CD4-positive, alpha-beta T cell (primary cell): ENCODE data around the gene KRTAP4-9. TPM values are rescaled to one million over a fixed set of nuclear protein-coding genes. Genes with fewer than 3 reads are reported as not detected.
"Not testable (repeated sequence)": the region's sequence is repeated elsewhere in the genome, so short reads cannot be mapped to it uniquely, and the experiment has no call there.

Source experiments
- ATAC-seq: fragments of 200-7000 bp; cut with Tn5 transposase; one replicate; pipeline ENCODE4 v1.10.0; 2022; ENCODE audit warnings: mild to moderate bottlenecking; ENCODE audit not compliant: poor library complexity
- CTCF ChIA-PET: fragments of 350-600 bp; sonication (Branson Sonifier 250); formaldehyde crosslinking; loops from one replicate; lab custom pipeline; 2021; ENCODE audit warnings: antibody characterized with exemption, inconsistent platforms; lab: Charles Lee
- POLR2A ChIA-PET: fragments of 350-600 bp; sonication (Branson Sonifier 250); formaldehyde crosslinking; loops from one replicate; lab custom pipeline; 2021; ENCODE audit warnings: antibody characterized with exemption, inconsistent platforms; lab: Charles Lee
- DNase-seq, 14 experiments: peaks; one replicate each; pipeline ENCODE4 v3.0.0-alpha.2; 2013 to 2020; ENCODE audit warnings: mixed read lengths in 2 of 14
- H3K27ac ChIP-seq, 2 donors: one replicate each; pipeline versions ENCODE4 v1.5.1 to v1.7.0; 2013; ENCODE audit warnings: low read length in 2 of 2, low read depth in 1 of 2, mild to moderate bottlenecking in 1 of 2
- H3K27me3 ChIP-seq, 2 experiments: 1 replicate in 1 of 2; 2 replicates in 1 of 2; pipeline versions ENCODE4 v1.6.1 to v1.7.0; 2013; ENCODE audit warnings: low read length in 2 of 2, control low read depth in 1 of 2, mild to moderate bottlenecking in 1 of 2, moderate library complexity in 1 of 2; ENCODE audit not compliant: insufficient read depth in 2 of 2, control insufficient read depth in 1 of 2
- H3K36me3 ChIP-seq: one replicate; pipeline ENCODE4 v1.6.1; 2013; ENCODE audit warnings: low read length, control low read depth; ENCODE audit not compliant: insufficient read depth
- H3K4me1 ChIP-seq: one replicate; pipeline ENCODE4 v1.6.1; 2013; ENCODE audit warnings: low read length, control low read depth; ENCODE audit not compliant: insufficient read depth
- H3K4me3 ChIP-seq: one replicate; pipeline ENCODE4 v1.5.1; 2013; ENCODE audit warnings: mild to moderate bottlenecking, low read length, moderate library complexity
- H3K9me3 ChIP-seq, 2 experiments: 1 replicate in 1 of 2; 2 replicates in 1 of 2; pipeline versions ENCODE4 v1.6.1 to v1.7.0; 2013; ENCODE audit warnings: low read length in 2 of 2, mild to moderate bottlenecking in 2 of 2, control low read depth in 1 of 2, moderate library complexity in 1 of 2; ENCODE audit not compliant: control insufficient read depth in 1 of 2, insufficient read depth in 1 of 2
- H3K27ac Mint-ChIP-seq: one replicate; pipeline ENCODE4 v1.8.0; 2020; ENCODE audit warnings: mixed read lengths
- H3K27me3 Mint-ChIP-seq: one replicate; pipeline ENCODE4 v1.8.0; 2021; ENCODE audit warnings: mixed read lengths
- H3K36me3 Mint-ChIP-seq: one replicate; pipeline ENCODE4 v1.8.0; 2021; ENCODE audit warnings: low read depth, mixed read lengths
- H3K4me1 Mint-ChIP-seq: one replicate; pipeline ENCODE4 v1.8.0; 2021; ENCODE audit warnings: low read depth, mixed read lengths
- H3K4me3 Mint-ChIP-seq: one replicate; pipeline ENCODE4 v1.8.0; 2020; ENCODE audit warnings: mild to moderate bottlenecking, mixed read lengths
- H3K9me3 Mint-ChIP-seq: one replicate; pipeline ENCODE4 v1.8.0; 2020; ENCODE audit warnings: mixed read lengths
- CTCF ChIP-seq: fragments of 200-600 bp; IDR thresholded peaks from one replicate; pipeline ENCODE4 v1.8.0; 2022; ENCODE audit warnings: antibody characterized with exemption, mild to moderate bottlenecking
- intact Hi-C, 2 experiments: fragments of 100-400 bp; cut with DNase I in 1 of 2; cut with micrococcal nuclease in 1 of 2; formaldehyde crosslinking; loops; one replicate each; pipeline versions ENCODE4 v1.15.1 to v1.9.0; 2023 to 2025; cut with DNase I, micrococcal nuclease
- polyA plus RNA-seq, 2 donors: library from polyadenylated mRNA; unstranded; fragments of 120-200 nt; gene quantifications; one replicate each; pipeline ENCODE4 v1.2.1, GENCODE V29; 2013
- total RNA-seq, 174 experiments: library from RNA in 2 of 174; stranded (reverse) in 2 of 174; gene quantifications; one replicate each; pipeline ENCODE4 v1.2.3 and lab custom pipeline; 2021 to 2026

Gene KRTAP4-9
- total RNA-seq, result not detected
- polyA plus RNA-seq (2013, experiment 1 of 2), result not detected
- not detected for polyA plus RNA-seq (2013, experiment 2 of 2)
- 0 to 0.11 (median 0) reads per million in 172 experiments for total RNA-seq (lab: John Stamatoyannopoulos, UW)

GRCh38 chr17:41105347-41105746, at the start of gene KRTAP4-9:
KRTAP4-9 (plus strand) TSS chr17:41105389; CDS start chr17:41105389, 0 bp downstream.
- H3K27ac ChIP-seq, DNase-seq, ATAC-seq, intact Hi-C loops, H3K4me1 ChIP-seq, H3K9me3 Mint-ChIP-seq, H3K4me3 ChIP-seq, CTCF ChIA-PET, H3K9me3 ChIP-seq, H3K27ac Mint-ChIP-seq, H3K27me3 ChIP-seq, H3K36me3 Mint-ChIP-seq, POLR2A ChIA-PET, H3K4me3 Mint-ChIP-seq, H3K36me3 ChIP-seq: not testable (repeated sequence)
- Mint-ChIP-seq H3K4me1 (peaks cover 14% of the 10 kb centered on the region), H3K27me3 (peaks cover 14% of the 10 kb centered on the region)

GRCh38 chr17:41057547-41057946, 47.6 kb upstream of the KRTAP4-9 start:
- H3K4me1 ChIP-seq, result no peaks in the 10 kb centered on the region
- no peak overlapping the region for H3K4me3 ChIP-seq
- H3K9me3 Mint-ChIP-seq, result peaks cover 7% of the 10 kb centered on the region
- CTCF ChIA-PET, result no interaction called here
- peaks cover 62% of the 10 kb centered on the region for H3K27me3 Mint-ChIP-seq
- H3K9me3 ChIP-seq, result no peaks in the 10 kb centered on the region
- H3K27me3 ChIP-seq, result peaks cover 0 to 10% of the 10 kb centered on the region in 2 experiments
- POLR2A ChIA-PET, result no interaction called here
- H3K27ac Mint-ChIP-seq, result no peak overlapping the region
- DNase-seq, result no peak
- no peak overlapping the region for H3K4me3 Mint-ChIP-seq
- no peak overlapping the region for H3K27ac ChIP-seq
- no peaks in the 10 kb centered on the region for H3K4me1 Mint-ChIP-seq
- H3K36me3 ChIP-seq, result no peaks in the 10 kb centered on the region
- intact Hi-C loops, result no loop called here
- TF ChIP-seq CTCF, result no peak
- no peaks in the 10 kb centered on the region for H3K36me3 Mint-ChIP-seq
- no peak for ATAC-seq

DNA sequence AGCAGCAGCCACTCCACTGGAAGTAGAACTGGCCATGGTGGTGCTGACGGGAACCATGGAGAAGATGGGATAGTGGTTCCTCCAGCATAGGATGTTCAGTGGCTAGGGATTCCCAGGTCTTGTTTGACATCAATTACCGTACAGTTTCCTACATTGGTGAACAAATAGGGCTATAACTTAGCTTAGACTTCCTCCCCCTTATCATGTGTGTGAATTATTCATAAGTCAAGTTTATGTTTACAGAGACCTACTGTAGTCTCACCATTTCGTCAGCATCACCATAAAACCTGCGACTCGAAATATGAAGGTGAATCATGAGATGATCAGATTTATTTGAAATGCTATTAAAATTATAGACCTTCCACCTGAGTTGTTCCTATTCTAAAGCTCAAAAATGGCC, 46.4 kb upstream of the KRTAP4-9 start:
- H3K9me3 Mint-ChIP-seq, result peaks cover 7% of the 10 kb centered on the region
- ATAC-seq, result no peak

DNA sequence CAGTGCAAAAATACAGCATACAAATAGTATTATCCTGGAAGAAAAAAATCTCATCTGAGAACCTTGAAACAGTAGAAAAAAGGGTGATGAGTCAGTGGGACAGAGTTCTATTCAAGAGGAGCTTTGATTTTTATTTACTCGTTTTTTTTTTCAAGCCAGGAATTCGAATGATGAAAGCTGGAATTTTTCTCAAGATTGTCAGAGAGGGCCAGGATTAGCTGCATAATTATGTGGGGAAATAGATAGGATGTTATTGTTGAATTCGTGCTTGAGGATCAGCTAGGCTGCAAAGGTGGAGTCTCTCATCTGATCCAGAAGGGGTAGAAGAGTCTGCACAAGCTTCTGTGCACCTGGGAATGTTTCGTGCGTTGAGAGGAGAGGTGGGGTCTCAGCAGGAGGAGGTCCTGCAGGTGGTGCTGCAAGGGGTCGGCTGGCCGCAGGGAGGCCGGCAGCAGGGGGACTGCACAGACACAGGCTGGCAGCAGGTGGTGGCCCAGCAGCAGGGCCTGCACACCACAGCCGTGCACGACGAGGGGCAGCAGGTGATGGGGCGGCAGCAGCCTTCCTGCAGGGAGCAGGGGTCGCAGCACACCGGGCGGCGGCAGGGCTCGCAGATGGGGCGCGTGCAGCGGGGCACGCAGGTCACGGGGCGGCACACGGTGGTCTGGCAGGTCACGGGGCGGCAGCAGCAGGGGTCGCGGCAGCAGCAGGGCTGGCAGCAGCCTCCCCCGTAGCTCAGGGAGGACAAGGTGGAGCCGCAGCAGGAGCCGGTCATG, 45.7 kb upstream of the KRTAP4-9 start:
- H3K27ac ChIP-seq, H3K36me3 ChIP-seq, POLR2A ChIA-PET, DNase-seq, H3K9me3 ChIP-seq, intact Hi-C loops, CTCF ChIA-PET, H3K36me3 Mint-ChIP-seq, H3K9me3 Mint-ChIP-seq, H3K4me1 ChIP-seq, H3K27ac Mint-ChIP-seq, ATAC-seq, H3K4me1 Mint-ChIP-seq, H3K4me3 ChIP-seq, H3K4me3 Mint-ChIP-seq: not testable (repeated sequence)
- H3K27me3 ChIP-seq, result peaks cover 0 to 10% of the 10 kb centered on the region in 2 experiments
- peaks cover 75% of the 10 kb centered on the region for H3K27me3 Mint-ChIP-seq

More for the DNA sequence above, 46.4 kb upstream of the KRTAP4-9 start:
- TF ChIP-seq CTCF, result no peak
- Histone ChIP-seq H3K27ac (no peak overlapping the region), H3K9me3 (no peaks in the 10 kb centered on the region), H3K4me1 (no peaks in the 10 kb centered on the region), H3K27me3 (peaks cover 0 to 10% of the 10 kb centered on the region in 2 experiments), H3K4me3 (no peak overlapping the region), H3K36me3 (no peaks in the 10 kb centered on the region)
- H3K4me3 Mint-ChIP-seq, result no peak overlapping the region
- intact Hi-C loops, result no loop called here
- H3K27me3 Mint-ChIP-seq, result peaks cover 72% of the 10 kb centered on the region
- no peaks in the 10 kb centered on the region for H3K36me3 Mint-ChIP-seq
- ChIA-PET CTCF (no interaction called here), POLR2A (no interaction called here)
- H3K4me1 Mint-ChIP-seq, result no peaks in the 10 kb centered on the region
- no peak for DNase-seq
- H3K27ac Mint-ChIP-seq, result no peak overlapping the region
